H1 (cell line): ENCODE data around the gene IL7R. TPM values are rescaled to one million over a fixed set of nuclear protein-coding genes. Genes with fewer than 3 reads are reported as not detected.

Experiments used
- CTCF ChIA-PET: fragments of 300-600 bp; sonication (Branson Sonifier 250); formaldehyde crosslinking; loops from one replicate; lab custom pipeline; 2021; ENCODE audit not compliant: partially characterized antibody; lab: Charles Lee
- POLR2A ChIA-PET: fragments of 300-600 bp; sonication (Branson Sonifier 250); formaldehyde crosslinking; loops from one replicate; lab custom pipeline; 2021; ENCODE audit warnings: inconsistent platforms; ENCODE audit not compliant: partially characterized antibody; lab: Charles Lee
- DNase-seq, 2 experiments: peaks; one replicate each; pipeline versions ENCODE4 v3.0.0 to v3.0.0-alpha.2; 2010 to 2022; ENCODE audit warnings: low spot score in 2 of 2, low read depth in 1 of 2, mixed read lengths in 1 of 2
- FAIRE-seq: peaks from 2 replicates; lab custom pipeline; 2011; peaks lifted over from hg19 to GRCh38; lab: Jason Lieb, UNC
- H2AFZ ChIP-seq: 2 replicates; pipeline ENCODE4 v1.8.1; 2012; ENCODE audit warnings: low read length, inconsistent platforms
- H2AK5ac ChIP-seq: 2 replicates; pipeline ENCODE4 v1.6.1; 2013; ENCODE audit warnings: low read depth, low read length
- H2BK120ac ChIP-seq: replicated peaks from 2 replicates; pipeline ENCODE3; 2013; ENCODE audit warnings: low read depth, low read length, inconsistent platforms
- H2BK12ac ChIP-seq: 2 replicates; pipeline ENCODE4 v1.6.1; 2013; ENCODE audit warnings: low read depth, low read length
- H2BK15ac ChIP-seq: 2 replicates; pipeline ENCODE4 v1.6.1; 2013; ENCODE audit warnings: low read length
- H2BK20ac ChIP-seq: 2 replicates; pipeline ENCODE4 v1.6.1; 2013; ENCODE audit warnings: low read length
- H2BK5ac ChIP-seq: 2 replicates; pipeline ENCODE4 v1.6.1; 2013; ENCODE audit warnings: low read depth, low read length
- H3K14ac ChIP-seq: 2 replicates; pipeline ENCODE4 v1.6.1; 2013; ENCODE audit warnings: inconsistent platforms; ENCODE audit not compliant: insufficient read length
- H3K18ac ChIP-seq: 2 replicates; pipeline ENCODE4 v1.6.1; 2013; ENCODE audit warnings: low read length; ENCODE audit errors: extremely low read depth
- H3K23ac ChIP-seq: 2 replicates; pipeline ENCODE4 v1.6.1; 2013; ENCODE audit warnings: inconsistent platforms; ENCODE audit not compliant: insufficient read length
- H3K23me2 ChIP-seq: 2 replicates; pipeline ENCODE4 v1.6.1; 2013; ENCODE audit warnings: low read depth, low read length
- H3K27ac ChIP-seq: 2 replicates; pipeline ENCODE4 v1.6.1; 2011; ENCODE audit warnings: low read depth, low read length, inconsistent platforms
- H3K27me3 ChIP-seq, 4 experiments: replicated peaks in 1 of 4; 1 replicate in 1 of 4; 2 replicates in 3 of 4; pipeline versions ENCODE4 v1.6.1 to v1.8.1; 2011 to 2013; ENCODE audit warnings: low read length in 3 of 4, mild to moderate bottlenecking in 3 of 4, inconsistent platforms in 2 of 4, mixed read lengths in 2 of 4, moderate library complexity in 1 of 4; ENCODE audit not compliant: control insufficient read depth in 3 of 4, insufficient read depth in 3 of 4; ENCODE audit errors: extremely low read depth in 1 of 4
- H3K36me3 ChIP-seq, 4 experiments: 2 replicates each; pipeline versions ENCODE4 v1.6.1 to v1.8.1; 2011 to 2013; ENCODE audit warnings: mild to moderate bottlenecking in 4 of 4, low read length in 3 of 4, moderate library complexity in 2 of 4, control low read depth in 1 of 4, inconsistent platforms in 1 of 4; ENCODE audit not compliant: insufficient read depth in 4 of 4, control insufficient read depth in 2 of 4
- H3K4ac ChIP-seq: replicated peaks from 2 replicates; pipeline ENCODE3; 2013; ENCODE audit warnings: low read length, low read depth, mixed read lengths, inconsistent platforms; ENCODE audit not compliant: insufficient read length
- H3K4me1 ChIP-seq, 4 experiments: replicated peaks in 1 of 4; 1 replicate in 1 of 4; 2 replicates in 3 of 4; pipeline versions ENCODE4 v1.6.1 to v1.8.1; 2011 to 2013; ENCODE audit warnings: low read length in 3 of 4, inconsistent platforms in 2 of 4, mixed read lengths in 1 of 4; ENCODE audit not compliant: insufficient read depth in 4 of 4, control insufficient read depth in 3 of 4
- H3K4me2 ChIP-seq, 2 experiments: 2 replicates each; pipeline versions ENCODE4 v1.6.1 to v1.8.1; 2011 to 2013; ENCODE audit warnings: low read depth in 2 of 2, low read length in 2 of 2, control low read depth in 1 of 2, inconsistent platforms in 1 of 2, mild to moderate bottlenecking in 1 of 2; ENCODE audit not compliant: insufficient read depth in 1 of 2
- H3K4me3 ChIP-seq, 4 experiments: fragments of 200-600, 300-600 bp in 1 of 4; sonication (generic), shearing (Covaris generic), sonication (Bioruptor Twin) in 1 of 4; 2 replicates each; pipeline versions ENCODE4 v1.5.1 to v1.8.1; 2011 to 2016; ENCODE audit warnings: low read length in 4 of 4, low read depth in 3 of 4, control low read depth in 2 of 4, inconsistent platforms in 2 of 4, mild to moderate bottlenecking in 2 of 4, mixed read lengths in 1 of 4, moderate library complexity in 1 of 4; ENCODE audit not compliant: insufficient read depth in 2 of 4; ENCODE audit errors: extremely low read depth in 1 of 4
- H3K56ac ChIP-seq: replicated peaks from 2 replicates; pipeline ENCODE3; 2013; ENCODE audit warnings: low read depth, mild to moderate bottlenecking, mixed read lengths, low read length, inconsistent platforms; ENCODE audit not compliant: insufficient read length
- H3K79me1 ChIP-seq: 2 replicates; pipeline ENCODE4 v1.6.1; 2013; ENCODE audit warnings: low read depth, low read length, control low read depth
- H3K79me2 ChIP-seq, 2 experiments: 2 replicates each; pipeline versions ENCODE4 v1.6.1 to v1.8.1; 2012 to 2013; ENCODE audit warnings: low read length in 2 of 2, mild to moderate bottlenecking in 2 of 2, inconsistent platforms in 1 of 2; ENCODE audit not compliant: insufficient read depth in 2 of 2, control insufficient read depth in 1 of 2
- H3K9ac ChIP-seq, 4 experiments: replicated peaks in 1 of 4; 1 replicate in 1 of 4; 2 replicates in 3 of 4; pipeline versions ENCODE4 v1.6.1 to v1.8.1; 2011 to 2013; ENCODE audit warnings: low read depth in 3 of 4, low read length in 3 of 4, control low read depth in 2 of 4, mild to moderate bottlenecking in 2 of 4, moderate library complexity in 2 of 4, inconsistent platforms in 1 of 4; ENCODE audit errors: extremely low read depth in 1 of 4
- H3K9me3 ChIP-seq, 2 experiments: 2 replicates each; pipeline versions ENCODE4 v1.6.1 to v1.8.1; 2012 to 2013; ENCODE audit warnings: mild to moderate bottlenecking in 2 of 2, moderate library complexity in 2 of 2, control low read depth in 1 of 2, inconsistent platforms in 1 of 2, low read depth in 1 of 2, low read length in 1 of 2, mixed read lengths in 1 of 2; ENCODE audit not compliant: insufficient read depth in 2 of 2
- H4K20me1 ChIP-seq, 2 experiments: replicated peaks in 1 of 2; 2 replicates each; pipeline versions ENCODE3 to v1.8.1; 2011 to 2013; ENCODE audit warnings: inconsistent platforms in 2 of 2, low read length in 2 of 2, mild to moderate bottlenecking in 1 of 2; ENCODE audit not compliant: insufficient read depth in 2 of 2, control insufficient read depth in 1 of 2
- H4K5ac ChIP-seq: 2 replicates; pipeline ENCODE4 v1.6.1; 2013; ENCODE audit warnings: low read length, low read depth, mixed read lengths, inconsistent platforms; ENCODE audit not compliant: insufficient read length
- H4K8ac ChIP-seq: 2 replicates; pipeline ENCODE4 v1.8.0; 2013; ENCODE audit warnings: mild to moderate bottlenecking, moderate library complexity, low read length, inconsistent platforms; ENCODE audit not compliant: insufficient read depth; ENCODE audit errors: extremely low read depth
- H4K91ac ChIP-seq: replicated peaks from 2 replicates; pipeline ENCODE3; 2013; ENCODE audit warnings: low read length, mixed read lengths, inconsistent platforms; ENCODE audit not compliant: insufficient read length
- CBX5 ChIP-seq: fragments of 300-800, 300-1000 bp; sonication (generic); IDR thresholded peaks from 2 replicates; pipeline ENCODE4 v1.7.1; 2016; ENCODE audit warnings: antibody characterized with exemption, low read length, low read depth
- CBX8 ChIP-seq: fragments of 300-800, 300-1000 bp; sonication (generic); IDR thresholded peaks from 2 replicates; pipeline ENCODE4 v1.7.1; 2016; ENCODE audit warnings: low read depth, low read length, borderline replicate concordance
- CREB1 ChIP-seq: IDR thresholded peaks from 2 replicates; pipeline ENCODE4 v1.6.1; 2012; ENCODE audit warnings: inconsistent platforms
- CTBP2 ChIP-seq: IDR thresholded peaks from 2 replicates; pipeline ENCODE4 v1.7.0; 2011; ENCODE audit warnings: borderline replicate concordance, mild to moderate bottlenecking, moderate library complexity, mixed read lengths, low read length; ENCODE audit not compliant: insufficient read depth, insufficient read length
- EZH2 ChIP-seq: fragments of 200-600 bp; sonication (generic); IDR thresholded peaks from 2 replicates; pipeline ENCODE4 v1.7.1; 2012; ENCODE audit warnings: low read depth, mild to moderate bottlenecking, moderate library complexity, low read length, inconsistent platforms; ENCODE audit not compliant: severe bottlenecking
- GABPA ChIP-seq: IDR thresholded peaks from 2 replicates; pipeline ENCODE4 v1.6.1; 2011; ENCODE audit warnings: mild to moderate bottlenecking, low read length, moderate library complexity, borderline replicate concordance; ENCODE audit not compliant: insufficient read depth
- NRF1 ChIP-seq: IDR thresholded peaks from 2 replicates; pipeline ENCODE4 v1.6.1; 2011; ENCODE audit warnings: mild to moderate bottlenecking, low read depth, low read length, improper control_type of control experiment
- RBBP5 ChIP-seq: IDR thresholded peaks from 2 replicates; pipeline ENCODE4 v1.7.1; 2012; ENCODE audit warnings: low read depth, mild to moderate bottlenecking, inconsistent platforms, low read length, moderate library complexity, borderline replicate concordance
- RNF2 ChIP-seq: fragments of 200-900, 300-1000 bp; sonication (generic); IDR thresholded peaks from 2 replicates; pipeline ENCODE4 v1.7.1; 2016; ENCODE audit warnings: borderline replicate concordance, low read depth, mild to moderate bottlenecking, antibody characterized with exemption, low read length; ENCODE audit not compliant: poor library complexity, severe bottlenecking; ENCODE audit errors: missing control alignments
- TBP ChIP-seq: IDR thresholded peaks from 2 replicates; pipeline ENCODE4 v1.6.1; 2011; ENCODE audit warnings: low read depth, low read length, improper control_type of control experiment
- TCF12 ChIP-seq: IDR thresholded peaks from 2 replicates; pipeline ENCODE4 v1.6.1; 2011; ENCODE audit warnings: low read depth, mild to moderate bottlenecking, low read length
- YY1 ChIP-seq: IDR thresholded peaks from 2 replicates; pipeline ENCODE4 v1.6.1; 2011; ENCODE audit warnings: low read depth, mild to moderate bottlenecking, low read length
- WGBS, 2 experiments: shearing (Covaris generic) in 1 of 2; methylation state at CpG; one replicate each; pipeline versions ENCODE4 v1.1.6 to v1.1.7; 2013 to 2015; ENCODE audit warnings: low lambda C conversion rate in 2 of 2, mixed read lengths in 2 of 2, inconsistent platforms in 1 of 2, low coverage in 1 of 2, missing lambda C conversion rate in 1 of 2; ENCODE audit not compliant: insufficient replicate concordance in 2 of 2, insufficient coverage in 1 of 2, insufficient read length in 1 of 2; ENCODE audit errors: extremely low coverage in 1 of 2, missing lambda C conversion rate in 1 of 2; 5-methylcytosine and 5-hydroxymethylcytosine counted together
- polyA plus RNA-seq, 7 experiments: library from polyadenylated mRNA; depleted of rRNA in 3 of 7; stranded (reverse) in 5 of 7; unstranded in 2 of 7; fragments of >200 nt in 5 of 7; fragments of 200-250 nt in 2 of 7; gene quantifications; 1 replicate in 5 of 7; 2 replicates in 1 of 7; 4 replicates in 1 of 7; pipeline versions ENCODE4 v1.2.1 to v1.2.3, GENCODE V29; 2011 to 2013; ENCODE audit warnings: missing spikeins in 2 of 7, mixed read lengths in 2 of 7
- total RNA-seq: library from RNA; stranded (reverse); fragmentation: NEBNext Ultra II Directional; extraction: Animal tissue kit (Norgen Biotek cat#: 25700); gene quantifications from 2 replicates; pipeline ENCODE4 v1.2.1, GENCODE V29; 2021

Gene IL7R
- total and polyA plus RNA-seq, 2 of the 8 experiments (the other 6 are each of a cell fraction or from before 2014, with no cell fraction given): not detected

DNA sequence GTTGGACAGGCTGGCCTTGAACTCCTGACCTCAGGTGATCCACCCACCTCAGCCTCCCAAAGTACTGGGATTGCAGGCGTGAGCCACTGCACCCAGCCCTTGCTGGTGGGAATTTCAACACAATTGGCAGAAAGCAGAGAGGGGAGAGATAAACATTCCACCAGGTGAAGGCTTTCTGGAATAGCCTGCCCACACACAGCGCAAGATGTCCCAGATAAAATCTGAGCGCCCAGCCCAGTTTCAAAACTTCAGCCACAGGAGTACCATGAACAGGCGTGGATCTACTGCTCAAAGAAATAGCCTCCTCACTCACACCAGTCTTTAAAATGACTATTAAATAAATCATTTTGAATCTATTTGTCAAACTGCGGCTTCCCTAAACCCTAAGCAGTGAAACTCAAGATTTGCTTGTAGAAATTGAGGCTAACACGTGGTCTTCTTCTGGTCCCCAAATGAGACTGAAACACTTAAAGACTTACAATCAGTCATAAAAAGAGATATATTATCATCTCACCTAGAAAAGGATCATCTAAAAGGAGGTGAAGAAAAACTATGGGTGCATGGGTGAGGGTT, 47.0 kb downstream of the IL7R start:
- no peak overlapping the region for H3K4ac ChIP-seq
- no peak overlapping the region for H2BK20ac ChIP-seq
- no peak overlapping the region for H3K56ac ChIP-seq
- H2AFZ ChIP-seq: no peak overlapping the region
- no peak overlapping the region for H2BK12ac ChIP-seq
- no peaks in the 10 kb centered on the region for H3K79me1 ChIP-seq
- no peaks in the 10 kb centered on the region for H3K79me2 ChIP-seq
- no peak for TF ChIP-seq NRF1
- TF ChIP-seq RNF2: no peak
- TF ChIP-seq TBP: no peak
- no peak for TF ChIP-seq RBBP5
- no peak for TF ChIP-seq CTBP2
- TF ChIP-seq TCF12: no peak
- no peak for TF ChIP-seq CREB1
- TF ChIP-seq GABPA: no peak
- no peak for TF ChIP-seq EZH2
- no peak for TF ChIP-seq CBX5
- no peak for TF ChIP-seq YY1
- TF ChIP-seq CBX8: no peak
- TF ChIP-seq, all 59 proteins: peak for 0
- ChIA-PET POLR2A (no interaction called here), CTCF (interaction anchor here (0.8 to 2.3 kb wide), 2 partner anchors 23 to 100 kb away, joined by 3 to 7 read pairs; no protein-coding TSS in a partner anchor)
- H3K14ac ChIP-seq: no peak overlapping the region
- no peak overlapping the region for H3K9ac ChIP-seq
- H3K18ac ChIP-seq: no peak overlapping the region
- H2AK5ac ChIP-seq: no peak overlapping the region
- no peak overlapping the region for H3K23ac ChIP-seq
- 85% methylated on average over 6 of the region's 6 CpGs; no CpG with 5 or more reads in 1 of the 2 experiments for WGBS, 2 experiments
- H2BK120ac ChIP-seq: no peak overlapping the region
- no peak overlapping the region for H4K5ac ChIP-seq
- no peak overlapping the region for H3K27ac ChIP-seq
- H3K4me2 ChIP-seq: no peak overlapping the region
- H3K23me2 ChIP-seq: no peaks in the 10 kb centered on the region
- no peaks in the 10 kb centered on the region for H4K20me1 ChIP-seq
- H3K27me3 ChIP-seq: peaks cover 0 to 1% (median 0%) of the 10 kb centered on the region in 4 experiments; a peak in 1 of 7 replicates
- no peak for DNase-seq
- H3K4me1 ChIP-seq: peaks cover 0 to 3% (median 0%) of the 10 kb centered on the region in 4 experiments; a peak in 2 of 7 replicates
- H3K9me3 ChIP-seq: no peaks in the 10 kb centered on the region
- H2BK5ac ChIP-seq: no peak overlapping the region
- no peak overlapping the region for H3K4me3 ChIP-seq
- no peak overlapping the region for H4K91ac ChIP-seq
- no peak overlapping the region for H4K8ac ChIP-seq
- FAIRE-seq: no peak
- H3K36me3 ChIP-seq: no peaks in the 10 kb centered on the region
- no peak overlapping the region for H2BK15ac ChIP-seq
